Stomach smooth muscle (tissue), 2 donors: Measurements from ENCODE around the gene SELP.

Experiments
- H3K27ac ChIP-seq: one replicate; pipeline ENCODE4 v1.7.0; 2013; ENCODE audit warnings: mild to moderate bottlenecking, low read length, inconsistent platforms
- H3K27me3 ChIP-seq, 2 donors: one replicate each; pipeline ENCODE4 v1.7.0; 2013; ENCODE audit warnings: low read length in 2 of 2; ENCODE audit not compliant: insufficient read depth in 2 of 2, control insufficient read depth in 1 of 2
- H3K36me3 ChIP-seq, 2 donors: one replicate each; pipeline ENCODE4 v1.7.0; 2013; ENCODE audit warnings: low read length in 2 of 2; ENCODE audit not compliant: control insufficient read depth in 2 of 2, insufficient read depth in 2 of 2
- H3K4me1 ChIP-seq: one replicate; pipeline ENCODE4 v1.7.0; 2013; ENCODE audit warnings: low read length; ENCODE audit not compliant: control insufficient read depth, insufficient read depth
- H3K4me3 ChIP-seq, 2 donors: one replicate each; pipeline ENCODE4 v1.7.0; 2013; ENCODE audit warnings: low read length in 2 of 2
- H3K9ac ChIP-seq, 2 donors: one replicate each; pipeline ENCODE4 v1.7.0; 2013; ENCODE audit warnings: low read length in 2 of 2, mild to moderate bottlenecking in 1 of 2
- H3K9me3 ChIP-seq, 2 donors: one replicate each; pipeline ENCODE4 v1.7.0; 2013; ENCODE audit warnings: low read length in 2 of 2; ENCODE audit not compliant: control insufficient read depth in 2 of 2
- donor health status: healthy.
- donor health status: Pancreatic carcinoma.

Gene SELP

DNA sequence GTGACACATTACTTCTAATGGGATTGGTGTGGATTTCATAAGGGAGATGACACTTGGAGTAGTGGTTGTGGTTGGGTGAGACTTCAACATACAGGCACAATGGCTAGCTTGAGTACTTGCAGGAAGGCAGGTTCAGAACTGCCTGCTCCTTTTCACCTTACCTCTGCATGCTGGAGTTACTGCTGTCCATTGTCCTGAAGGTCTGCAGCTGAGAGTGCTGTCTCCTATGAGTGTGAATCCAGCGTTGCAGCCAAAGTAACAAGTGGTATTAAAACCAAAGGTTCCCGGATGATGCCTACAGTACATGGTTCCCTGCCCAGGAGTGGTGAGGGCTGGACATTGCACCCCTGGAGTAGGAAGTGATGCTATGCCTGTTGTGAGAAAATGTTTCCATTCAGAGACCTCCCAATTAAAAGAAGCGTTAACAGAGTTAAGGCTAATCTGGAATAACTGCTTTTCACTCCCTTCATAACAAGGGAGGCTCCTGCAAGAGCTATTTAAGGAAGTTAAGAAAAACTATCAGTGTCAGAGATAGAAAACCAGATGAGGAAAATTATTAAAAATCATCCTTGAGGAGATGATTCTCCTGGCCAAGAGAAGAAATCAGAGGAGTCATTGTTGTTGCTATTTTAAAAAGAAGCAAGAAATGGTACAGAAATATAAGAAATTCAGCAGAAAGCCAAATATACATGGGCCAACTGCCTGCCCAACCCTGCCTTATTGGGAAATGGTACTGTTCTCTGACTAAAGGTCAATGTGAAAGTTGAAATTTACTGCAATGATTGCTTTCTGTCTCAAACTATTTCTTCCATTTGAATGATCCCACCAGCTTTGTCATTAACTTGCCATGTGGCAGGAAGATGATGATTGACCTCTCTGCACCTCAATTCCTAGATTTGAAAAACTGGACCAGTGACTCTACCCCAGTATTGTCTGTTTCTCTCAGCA is 33.9 kb downstream of the SELP start:
- Histone ChIP-seq H3K4me1 (no peaks in the 10 kb centered on the region), H3K4me3 (no peak overlapping the region), H3K9me3 (no peaks in the 10 kb centered on the region), H3K27me3 (peaks cover 0 to 2% of the 10 kb centered on the region in 2 donors), H3K36me3 (no peaks in the 10 kb centered on the region), H3K27ac (no peak overlapping the region), H3K9ac (no peak overlapping the region)

- H3K4me3 ChIP-seq = no peak overlapping the region
- no peak overlapping the region for H3K27ac ChIP-seq
- H3K36me3 ChIP-seq = no peaks in the 10 kb centered on the region
- peaks cover 2 to 3% of the 10 kb centered on the region in 2 donors for H3K27me3 ChIP-seq
- no peaks in the 10 kb centered on the region for H3K9me3 ChIP-seq
- no peak overlapping the region for H3K9ac ChIP-seq
- no peaks in the 10 kb centered on the region for H3K4me1 ChIP-seq
These were observed 35.5 kb downstream of the SELP start for GRCh38 chr1:169594391-169594790.

- Histone ChIP-seq H3K27me3 (peaks cover 2 to 3% of the 10 kb centered on the region in 2 donors), H3K9me3 (no peaks in the 10 kb centered on the region), H3K4me1 (peaks cover 4% of the 10 kb centered on the region), H3K9ac (no peak overlapping the region), H3K27ac (no peak overlapping the region), H3K4me3 (no peak overlapping the region), H3K36me3 (no peaks in the 10 kb centered on the region)
These were observed 39.0 kb downstream of the SELP start for GRCh38 chr1:169590932-169591331.

DNA sequence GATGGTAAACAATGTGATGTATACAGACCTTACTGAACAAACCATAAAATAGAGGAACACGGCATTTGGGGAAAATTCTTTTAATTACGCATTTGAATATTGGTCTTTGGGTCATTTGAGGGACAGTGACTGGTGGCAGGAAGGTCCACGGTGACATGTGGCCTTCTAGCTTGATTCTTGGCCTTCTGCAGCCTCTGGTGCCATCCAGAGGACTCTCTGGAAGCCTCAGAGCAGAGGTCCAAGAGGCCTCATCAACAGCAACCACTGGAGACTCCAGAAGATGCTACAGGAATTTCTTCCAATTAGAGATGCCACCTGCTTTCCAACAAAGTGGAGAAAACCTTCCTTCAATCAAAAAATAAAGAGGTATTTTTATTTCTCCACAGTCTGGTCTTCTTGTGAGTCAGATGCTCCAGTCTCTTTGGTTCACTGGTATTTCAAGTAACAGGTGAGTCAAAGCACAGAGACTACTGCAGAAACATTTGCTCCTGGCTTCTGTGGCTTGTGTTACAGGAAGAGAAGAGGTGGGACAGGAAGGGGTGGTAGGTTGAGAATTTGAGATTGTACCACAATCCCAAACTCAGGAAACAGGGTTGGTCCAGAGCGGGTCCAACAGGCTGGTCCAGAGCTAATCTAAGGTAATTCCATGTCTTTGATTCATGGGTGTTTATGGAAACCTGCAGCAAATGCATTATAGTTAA is 41.0 kb downstream of the SELP start:
- no peak overlapping the region for H3K27ac ChIP-seq
- no peaks in the 10 kb centered on the region for H3K9me3 ChIP-seq
- peaks cover 4% of the 10 kb centered on the region for H3K4me1 ChIP-seq
- H3K36me3 ChIP-seq = no peaks in the 10 kb centered on the region
- no peak overlapping the region for H3K4me3 ChIP-seq
- H3K27me3 ChIP-seq = peaks cover 0 to 8% of the 10 kb centered on the region in 2 donors
- no peak overlapping the region for H3K9ac ChIP-seq

DNA sequence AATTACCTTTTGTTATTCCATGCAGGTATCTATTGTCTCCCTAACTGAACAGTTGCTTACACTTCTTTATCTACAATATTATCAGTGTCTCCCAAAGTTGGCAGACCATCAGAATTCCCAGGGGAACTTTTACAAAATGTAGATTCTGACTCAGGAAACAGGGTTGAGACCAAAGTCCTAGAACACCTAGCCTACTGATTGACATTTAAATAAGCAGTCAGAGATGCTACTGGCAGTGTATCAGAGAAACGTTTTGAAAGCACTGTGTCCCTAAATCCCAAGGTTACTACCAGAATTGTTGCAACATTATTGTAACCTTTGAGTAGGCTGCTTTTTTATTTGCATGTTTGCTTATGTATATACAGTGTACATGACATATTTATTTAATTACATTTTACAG is 41.8 kb downstream of the SELP start:
- no peak overlapping the region for H3K4me3 ChIP-seq
- H3K27ac ChIP-seq = no peak overlapping the region
- no peak overlapping the region for H3K9ac ChIP-seq
- peaks cover 0 to 8% of the 10 kb centered on the region in 2 donors for H3K27me3 ChIP-seq
- peaks cover 4% of the 10 kb centered on the region for H3K4me1 ChIP-seq
- no peaks in the 10 kb centered on the region for H3K9me3 ChIP-seq
- no peaks in the 10 kb centered on the region for H3K36me3 ChIP-seq

DNA sequence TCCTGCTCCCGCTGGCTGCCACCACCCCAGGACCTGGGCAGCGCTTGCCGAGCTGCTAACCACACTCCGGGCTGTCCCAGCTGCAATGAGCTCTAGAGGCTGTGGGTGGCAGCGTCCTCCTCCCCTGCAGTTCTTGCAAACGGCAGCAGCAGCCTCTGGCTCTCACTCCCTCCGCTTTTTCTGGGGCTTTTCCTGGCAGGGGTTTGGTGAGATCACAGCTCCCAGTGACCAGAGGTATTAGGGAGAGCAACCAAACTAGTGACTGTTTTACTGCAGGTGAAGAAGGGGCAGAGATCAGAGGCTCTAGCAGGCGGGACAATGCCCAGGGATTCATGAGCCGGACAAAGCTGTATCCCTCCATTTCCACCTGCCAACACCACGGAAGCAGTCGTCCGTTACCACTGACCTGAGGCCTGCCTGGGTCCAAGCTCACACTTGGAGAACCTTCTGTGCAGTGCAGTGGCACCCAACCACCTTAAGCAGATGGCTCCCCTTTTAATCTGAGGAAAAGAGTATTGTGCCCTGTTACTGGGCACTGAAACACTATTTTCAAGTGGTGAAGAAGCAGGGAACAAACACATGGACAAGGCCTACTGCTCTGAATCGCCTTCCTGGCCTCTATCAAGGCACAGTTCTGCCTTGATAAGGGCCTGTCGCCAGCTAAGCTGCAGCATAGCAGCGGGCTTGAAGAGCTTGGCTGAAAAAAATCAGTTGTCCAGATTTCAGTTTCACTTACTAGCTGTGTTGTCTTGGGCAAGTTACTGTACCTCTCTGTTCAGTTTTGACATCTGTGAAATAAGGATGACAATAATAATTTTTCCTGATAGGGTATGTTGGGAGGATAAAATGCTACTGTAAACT is 43.3 kb downstream of the SELP start, which contains the start of gene F5:
Gene F5, minus strand, starts transcription at position 87 of the 861 bp plus-strand sequence. CDS start 95 bp downstream, outside the sequence.
- Histone ChIP-seq H3K9ac (no peak within 1 kb of the TSS), H3K4me3 (no peak within 1 kb of the TSS), H3K4me1 (peaks cover 4% of the 10 kb centered on the region), H3K9me3 (no peaks in the 10 kb centered on the region), H3K27me3 (peaks cover 0 to 8% of the 10 kb centered on the region in 2 donors), H3K36me3 (no peaks in the 10 kb centered on the region), H3K27ac (no peak within 1 kb of the TSS)

GRCh38 chr1:169586067-169586394 is 43.9 kb downstream of the SELP start:
- Histone ChIP-seq H3K4me1 (peaks cover 4% of the 10 kb centered on the region), H3K4me3 (no peak overlapping the region), H3K9me3 (no peaks in the 10 kb centered on the region), H3K9ac (no peak overlapping the region), H3K27ac (no peak overlapping the region), H3K27me3 (peaks cover 0 to 8% of the 10 kb centered on the region in 2 donors), H3K36me3 (no peaks in the 10 kb centered on the region)

GRCh38 chr1:169585181-169585580 is 44.7 kb downstream of the SELP start:
- no peaks in the 10 kb centered on the region for H3K9me3 ChIP-seq
- no peak overlapping the region for H3K27ac ChIP-seq
- H3K9ac ChIP-seq = no peak overlapping the region
- H3K4me3 ChIP-seq = no peak overlapping the region
- no peaks in the 10 kb centered on the region for H3K36me3 ChIP-seq
- H3K27me3 ChIP-seq = peaks cover 0 to 5% of the 10 kb centered on the region in 2 donors
- peaks cover 4% of the 10 kb centered on the region for H3K4me1 ChIP-seq

DNA sequence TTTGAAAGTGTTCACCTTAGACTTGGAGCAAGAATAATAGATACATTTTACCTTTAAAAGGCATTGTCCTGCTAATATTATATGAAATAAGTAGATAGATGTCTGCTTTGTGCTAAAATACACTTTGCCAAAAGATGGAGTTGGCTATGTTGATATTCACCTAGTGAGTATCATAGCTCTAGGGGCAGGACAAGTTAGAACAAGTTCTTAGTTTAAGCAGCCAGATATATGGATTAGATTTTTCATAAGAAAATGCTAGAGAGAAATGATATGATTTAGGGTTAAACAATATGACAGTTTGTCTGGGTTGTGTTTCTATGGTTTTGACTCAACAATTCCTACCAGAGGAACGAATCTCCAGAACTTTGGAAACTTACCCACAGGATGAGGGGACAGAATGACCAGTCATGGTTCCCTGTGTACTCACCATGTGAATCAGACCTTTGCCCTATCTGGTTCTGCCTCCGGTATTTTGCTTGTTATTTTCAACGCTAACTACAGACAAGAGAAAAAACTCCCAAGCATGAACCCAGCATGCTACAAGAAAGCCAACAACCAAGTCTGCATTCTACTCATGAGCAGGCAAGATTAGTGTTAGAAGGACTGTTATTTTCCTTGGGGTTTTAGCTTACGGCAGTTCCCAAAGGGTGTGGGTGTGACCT is 45.3 kb downstream of the SELP start:
- Histone ChIP-seq H3K36me3 (no peaks in the 10 kb centered on the region), H3K27me3 (peaks cover 0 to 5% of the 10 kb centered on the region in 2 donors), H3K4me3 (no peak overlapping the region), H3K9ac (no peak overlapping the region), H3K27ac (no peak overlapping the region), H3K9me3 (no peaks in the 10 kb centered on the region), H3K4me1 (peaks cover 4% of the 10 kb centered on the region)
